ENCODE data around the gene LRRC23. TPM values are rescaled to one million over a fixed set of nuclear protein-coding genes. Genes with fewer than 3 reads are reported as not detected.

The LRRC23 gene
- polyA plus RNA-seq, 3 donors: 4.9 to 6.8 (median 5.1) TPM

DNA sequence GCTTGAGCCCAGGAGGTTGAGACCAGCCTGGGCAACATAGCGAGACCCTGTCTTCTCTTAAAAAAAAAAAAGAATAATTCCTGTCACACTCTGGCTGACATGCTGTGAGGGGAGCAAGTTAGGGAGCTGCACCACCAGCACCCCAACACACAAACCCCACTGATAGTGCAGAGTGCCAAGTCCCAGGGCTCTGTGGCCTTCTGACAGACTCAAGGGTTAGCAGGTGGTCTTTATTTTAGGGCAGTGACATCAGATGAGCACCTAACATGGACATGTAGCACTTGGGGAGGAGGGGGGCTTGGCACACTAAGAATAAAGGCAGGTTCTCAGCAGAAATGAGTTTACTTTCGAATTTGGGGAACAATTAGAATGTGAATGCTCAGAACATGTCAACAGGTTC lies 45.8 kb upstream of the LRRC23 start:
- no peak overlapping the region for H3K4me2 ChIP-seq (replicated peaks; ENCODE audit: extremely low read depth, low read length, poor library complexity, severe bottlenecking)
- H4K20me1 ChIP-seq (ENCODE audit: insufficient read depth, low read length): peaks cover 9% of the 10 kb centered on the region
- H3K27me3 ChIP-seq (ENCODE audit: control insufficient read depth in 2 of 2, insufficient read depth in 2 of 2, low read length in 2 of 2): no peaks in the 10 kb centered on the region
- H3K36me3 ChIP-seq (replicated peaks in 1 of 2; ENCODE audit: control insufficient read depth in 1 of 2, insufficient read depth in 2 of 2, low read length in 2 of 2): peaks cover 84 to 91% of the 10 kb centered on the region in 2 donors
- 100% methylated on average over 1 of the region's 2 CpGs for WGBS (ENCODE audit: insufficient coverage)
- H3K9me3 Mint-ChIP-seq: peaks cover 0 to 1% (median 0%) of the 10 kb centered on the region in 7 donors
- H3K27me3 Mint-ChIP-seq (ENCODE audit: low read depth in 3 of 3): peaks cover 0 to 3% (median 0%) of the 10 kb centered on the region in 3 donors
- H3K4me1 ChIP-seq (ENCODE audit: control insufficient read depth in 1 of 2, insufficient read depth in 2 of 2, low read length in 2 of 2): no peaks in the 10 kb centered on the region
- H3K27ac Mint-ChIP-seq: no peak overlapping the region
- no peak overlapping the region for H3K4me3 ChIP-seq (replicated peaks in 1 of 3; ENCODE audit: low read depth in 2 of 3, low read length in 3 of 3)
- no peak overlapping the region for H3K4me3 Mint-ChIP-seq
- no peak for DNase-seq
- H2AFZ ChIP-seq (ENCODE audit: insufficient read depth, low read depth, low read length, poor library complexity, severe bottlenecking): no peak overlapping the region
- no peaks in the 10 kb centered on the region for H3K9me3 ChIP-seq (replicated peaks in 1 of 2; ENCODE audit: control insufficient read depth in 1 of 2, insufficient read depth in 1 of 2, low read length in 2 of 2)
- peaks cover 14% of the 10 kb centered on the region for H3K79me2 ChIP-seq (ENCODE audit: insufficient read depth, low read length)
- intact Hi-C loops (cut with micrococcal nuclease): loop anchor here in 1 of 2 donors (5.0 to 10.0 kb wide), 2 partner anchors 46 to 114 kb away; partner anchors contain the start of genes EMG1, LRRC23 and PHB2
- no peak overlapping the region for H3K27ac ChIP-seq (ENCODE audit: low read depth in 1 of 2, low read length in 2 of 2)
- no peak overlapping the region for H3K9ac ChIP-seq (ENCODE audit: insufficient read depth, low read length, poor library complexity, severe bottlenecking)
- peaks cover 3% of the 10 kb centered on the region for H3K4me1 Mint-ChIP-seq
- peaks cover 87 to 90% of the 10 kb centered on the region in 2 donors for H3K36me3 Mint-ChIP-seq
- TF ChIP-seq, protein P1, sequence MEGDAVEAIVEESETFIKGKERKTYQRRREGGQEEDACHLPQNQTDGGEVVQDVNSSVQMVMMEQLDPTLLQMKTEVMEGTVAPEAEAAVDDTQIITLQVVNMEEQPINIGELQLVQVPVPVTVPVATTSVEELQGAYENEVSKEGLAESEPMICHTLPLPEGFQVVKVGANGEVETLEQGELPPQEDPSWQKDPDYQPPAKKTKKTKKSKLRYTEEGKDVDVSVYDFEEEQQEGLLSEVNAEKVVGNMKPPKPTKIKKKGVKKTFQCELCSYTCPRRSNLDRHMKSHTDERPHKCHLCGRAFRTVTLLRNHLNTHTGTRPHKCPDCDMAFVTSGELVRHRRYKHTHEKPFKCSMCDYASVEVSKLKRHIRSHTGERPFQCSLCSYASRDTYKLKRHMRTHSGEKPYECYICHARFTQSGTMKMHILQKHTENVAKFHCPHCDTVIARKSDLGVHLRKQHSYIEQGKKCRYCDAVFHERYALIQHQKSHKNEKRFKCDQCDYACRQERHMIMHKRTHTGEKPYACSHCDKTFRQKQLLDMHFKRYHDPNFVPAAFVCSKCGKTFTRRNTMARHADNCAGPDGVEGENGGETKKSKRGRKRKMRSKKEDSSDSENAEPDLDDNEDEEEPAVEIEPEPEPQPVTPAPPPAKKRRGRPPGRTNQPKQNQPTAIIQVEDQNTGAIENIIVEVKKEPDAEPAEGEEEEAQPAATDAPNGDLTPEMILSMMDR (IDR thresholded peaks at IDR 0.05): no peak

DNA sequence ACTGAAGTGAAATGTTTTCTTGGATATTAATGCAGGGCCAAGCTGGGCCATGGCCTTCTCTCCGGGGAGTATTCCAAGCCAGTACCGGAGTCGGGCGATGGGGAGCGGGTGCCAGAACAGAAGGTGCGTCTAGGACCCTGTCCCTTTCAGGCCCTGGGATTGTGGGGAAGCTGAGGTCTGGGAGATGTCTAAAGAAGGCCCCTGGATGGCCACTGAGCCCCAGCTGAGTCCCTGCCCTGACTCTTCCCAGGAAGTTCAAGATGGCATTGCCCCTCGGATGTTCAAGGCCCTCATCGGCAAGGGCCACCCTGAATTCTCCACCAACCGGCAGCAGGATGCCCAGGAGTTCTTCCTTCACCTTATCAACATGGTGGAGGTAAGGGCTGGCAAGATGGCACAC lies 44.5 kb upstream of the LRRC23 start:
- Histone ChIP-seq H3K9ac (ENCODE audit: insufficient read depth, low read length, poor library complexity, severe bottlenecking) (no peak overlapping the region), H3K27ac (ENCODE audit: low read depth in 1 of 2, low read length in 2 of 2) (no peak overlapping the region), H3K4me1 (ENCODE audit: control insufficient read depth in 1 of 2, insufficient read depth in 2 of 2, low read length in 2 of 2) (no peaks in the 10 kb centered on the region), H3K79me2 (ENCODE audit: insufficient read depth, low read length) (peaks cover 4% of the 10 kb centered on the region), H3K9me3 (replicated peaks in 1 of 2; ENCODE audit: control insufficient read depth in 1 of 2, insufficient read depth in 1 of 2, low read length in 2 of 2) (no peaks in the 10 kb centered on the region), H3K4me2 (replicated peaks; ENCODE audit: extremely low read depth, low read length, poor library complexity, severe bottlenecking) (no peak overlapping the region), H3K36me3 (replicated peaks in 1 of 2; ENCODE audit: control insufficient read depth in 1 of 2, insufficient read depth in 2 of 2, low read length in 2 of 2) (peaks cover 94 to 100% of the 10 kb centered on the region in 2 donors), H2AFZ (ENCODE audit: insufficient read depth, low read depth, low read length, poor library complexity, severe bottlenecking) (no peak overlapping the region), H3K4me3 (replicated peaks in 1 of 3; ENCODE audit: low read depth in 2 of 3, low read length in 3 of 3) (no peak overlapping the region), H3K27me3 (ENCODE audit: control insufficient read depth in 2 of 2, insufficient read depth in 2 of 2, low read length in 2 of 2) (no peaks in the 10 kb centered on the region), H4K20me1 (ENCODE audit: insufficient read depth, low read length) (no peaks in the 10 kb centered on the region)
- TF ChIP-seq, protein P1 (IDR thresholded peaks at IDR 0.05): no peak
- peaks cover 91 to 99% of the 10 kb centered on the region in 2 donors for H3K36me3 Mint-ChIP-seq
- peaks cover 0 to 1% (median 0%) of the 10 kb centered on the region in 7 donors for H3K9me3 Mint-ChIP-seq
- WGBS (ENCODE audit: insufficient coverage): 95% methylated on average over 6 of the region's 9 CpGs
- no peak for DNase-seq
- H3K27me3 Mint-ChIP-seq (ENCODE audit: low read depth in 3 of 3): peaks cover 0 to 5% (median 0%) of the 10 kb centered on the region in 3 donors
- intact Hi-C loops (cut with micrococcal nuclease): no loop called here
- H3K27ac Mint-ChIP-seq: no peak overlapping the region
- no peaks in the 10 kb centered on the region for H3K4me1 Mint-ChIP-seq
- no peak overlapping the region for H3K4me3 Mint-ChIP-seq

Data from CD14-positive monocyte (primary cell).